H1 (cell line): ENCODE results near the gene NETO1. TPM values are rescaled to one million over a fixed set of nuclear protein-coding genes. Genes with fewer than 3 reads are reported as not detected.

Source experiments
- CTCF ChIA-PET: fragments of 300-600 bp; sonication (Branson Sonifier 250); formaldehyde crosslinking; loops from one replicate; lab custom pipeline; 2021; ENCODE audit not compliant: partially characterized antibody; lab: Charles Lee
- POLR2A ChIA-PET: fragments of 300-600 bp; sonication (Branson Sonifier 250); formaldehyde crosslinking; loops from one replicate; lab custom pipeline; 2021; ENCODE audit warnings: inconsistent platforms; ENCODE audit not compliant: partially characterized antibody; lab: Charles Lee
- DNase-seq, 2 experiments: peaks; one replicate each; pipeline versions ENCODE4 v3.0.0 to v3.0.0-alpha.2; 2010 to 2022; ENCODE audit warnings: low spot score in 2 of 2, low read depth in 1 of 2, mixed read lengths in 1 of 2
- FAIRE-seq: peaks from 2 replicates; lab custom pipeline; 2011; peaks lifted over from hg19 to GRCh38; lab: Jason Lieb, UNC
- H2AFZ ChIP-seq: 2 replicates; pipeline ENCODE4 v1.8.1; 2012; ENCODE audit warnings: low read length, inconsistent platforms
- H2AK5ac ChIP-seq: 2 replicates; pipeline ENCODE4 v1.6.1; 2013; ENCODE audit warnings: low read depth, low read length
- H2BK120ac ChIP-seq: replicated peaks from 2 replicates; pipeline ENCODE3; 2013; ENCODE audit warnings: low read depth, low read length, inconsistent platforms
- H2BK12ac ChIP-seq: 2 replicates; pipeline ENCODE4 v1.6.1; 2013; ENCODE audit warnings: low read depth, low read length
- H2BK15ac ChIP-seq: 2 replicates; pipeline ENCODE4 v1.6.1; 2013; ENCODE audit warnings: low read length
- H2BK20ac ChIP-seq: 2 replicates; pipeline ENCODE4 v1.6.1; 2013; ENCODE audit warnings: low read length
- H2BK5ac ChIP-seq: 2 replicates; pipeline ENCODE4 v1.6.1; 2013; ENCODE audit warnings: low read depth, low read length
- H3K14ac ChIP-seq: 2 replicates; pipeline ENCODE4 v1.6.1; 2013; ENCODE audit warnings: inconsistent platforms; ENCODE audit not compliant: insufficient read length
- H3K18ac ChIP-seq: 2 replicates; pipeline ENCODE4 v1.6.1; 2013; ENCODE audit warnings: low read length; ENCODE audit errors: extremely low read depth
- H3K23ac ChIP-seq: 2 replicates; pipeline ENCODE4 v1.6.1; 2013; ENCODE audit warnings: inconsistent platforms; ENCODE audit not compliant: insufficient read length
- H3K23me2 ChIP-seq: 2 replicates; pipeline ENCODE4 v1.6.1; 2013; ENCODE audit warnings: low read depth, low read length
- H3K27ac ChIP-seq: 2 replicates; pipeline ENCODE4 v1.6.1; 2011; ENCODE audit warnings: low read depth, low read length, inconsistent platforms
- H3K27me3 ChIP-seq, 4 experiments: replicated peaks in 1 of 4; 1 replicate in 1 of 4; 2 replicates in 3 of 4; pipeline versions ENCODE4 v1.6.1 to v1.8.1; 2011 to 2013; ENCODE audit warnings: low read length in 3 of 4, mild to moderate bottlenecking in 3 of 4, inconsistent platforms in 2 of 4, mixed read lengths in 2 of 4, moderate library complexity in 1 of 4; ENCODE audit not compliant: control insufficient read depth in 3 of 4, insufficient read depth in 3 of 4; ENCODE audit errors: extremely low read depth in 1 of 4
- H3K36me3 ChIP-seq, 4 experiments: 2 replicates each; pipeline versions ENCODE4 v1.6.1 to v1.8.1; 2011 to 2013; ENCODE audit warnings: mild to moderate bottlenecking in 4 of 4, low read length in 3 of 4, moderate library complexity in 2 of 4, control low read depth in 1 of 4, inconsistent platforms in 1 of 4; ENCODE audit not compliant: insufficient read depth in 4 of 4, control insufficient read depth in 2 of 4
- H3K4ac ChIP-seq: replicated peaks from 2 replicates; pipeline ENCODE3; 2013; ENCODE audit warnings: low read length, low read depth, mixed read lengths, inconsistent platforms; ENCODE audit not compliant: insufficient read length
- H3K4me1 ChIP-seq, 4 experiments: replicated peaks in 1 of 4; 1 replicate in 1 of 4; 2 replicates in 3 of 4; pipeline versions ENCODE4 v1.6.1 to v1.8.1; 2011 to 2013; ENCODE audit warnings: low read length in 3 of 4, inconsistent platforms in 2 of 4, mixed read lengths in 1 of 4; ENCODE audit not compliant: insufficient read depth in 4 of 4, control insufficient read depth in 3 of 4
- H3K4me2 ChIP-seq, 2 experiments: 2 replicates each; pipeline versions ENCODE4 v1.6.1 to v1.8.1; 2011 to 2013; ENCODE audit warnings: low read depth in 2 of 2, low read length in 2 of 2, control low read depth in 1 of 2, inconsistent platforms in 1 of 2, mild to moderate bottlenecking in 1 of 2; ENCODE audit not compliant: insufficient read depth in 1 of 2
- H3K4me3 ChIP-seq, 4 experiments: fragments of 200-600, 300-600 bp in 1 of 4; sonication (generic), shearing (Covaris generic), sonication (Bioruptor Twin) in 1 of 4; 2 replicates each; pipeline versions ENCODE4 v1.5.1 to v1.8.1; 2011 to 2016; ENCODE audit warnings: low read length in 4 of 4, low read depth in 3 of 4, control low read depth in 2 of 4, inconsistent platforms in 2 of 4, mild to moderate bottlenecking in 2 of 4, mixed read lengths in 1 of 4, moderate library complexity in 1 of 4; ENCODE audit not compliant: insufficient read depth in 2 of 4; ENCODE audit errors: extremely low read depth in 1 of 4
- H3K56ac ChIP-seq: replicated peaks from 2 replicates; pipeline ENCODE3; 2013; ENCODE audit warnings: low read depth, mild to moderate bottlenecking, mixed read lengths, low read length, inconsistent platforms; ENCODE audit not compliant: insufficient read length
- H3K79me1 ChIP-seq: 2 replicates; pipeline ENCODE4 v1.6.1; 2013; ENCODE audit warnings: low read depth, low read length, control low read depth
- H3K79me2 ChIP-seq, 2 experiments: 2 replicates each; pipeline versions ENCODE4 v1.6.1 to v1.8.1; 2012 to 2013; ENCODE audit warnings: low read length in 2 of 2, mild to moderate bottlenecking in 2 of 2, inconsistent platforms in 1 of 2; ENCODE audit not compliant: insufficient read depth in 2 of 2, control insufficient read depth in 1 of 2
- H3K9ac ChIP-seq, 4 experiments: replicated peaks in 1 of 4; 1 replicate in 1 of 4; 2 replicates in 3 of 4; pipeline versions ENCODE4 v1.6.1 to v1.8.1; 2011 to 2013; ENCODE audit warnings: low read depth in 3 of 4, low read length in 3 of 4, control low read depth in 2 of 4, mild to moderate bottlenecking in 2 of 4, moderate library complexity in 2 of 4, inconsistent platforms in 1 of 4; ENCODE audit errors: extremely low read depth in 1 of 4
- H3K9me3 ChIP-seq, 2 experiments: 2 replicates each; pipeline versions ENCODE4 v1.6.1 to v1.8.1; 2012 to 2013; ENCODE audit warnings: mild to moderate bottlenecking in 2 of 2, moderate library complexity in 2 of 2, control low read depth in 1 of 2, inconsistent platforms in 1 of 2, low read depth in 1 of 2, low read length in 1 of 2, mixed read lengths in 1 of 2; ENCODE audit not compliant: insufficient read depth in 2 of 2
- H4K20me1 ChIP-seq, 2 experiments: replicated peaks in 1 of 2; 2 replicates each; pipeline versions ENCODE3 to v1.8.1; 2011 to 2013; ENCODE audit warnings: inconsistent platforms in 2 of 2, low read length in 2 of 2, mild to moderate bottlenecking in 1 of 2; ENCODE audit not compliant: insufficient read depth in 2 of 2, control insufficient read depth in 1 of 2
- H4K5ac ChIP-seq: 2 replicates; pipeline ENCODE4 v1.6.1; 2013; ENCODE audit warnings: low read length, low read depth, mixed read lengths, inconsistent platforms; ENCODE audit not compliant: insufficient read length
- H4K8ac ChIP-seq: 2 replicates; pipeline ENCODE4 v1.8.0; 2013; ENCODE audit warnings: mild to moderate bottlenecking, moderate library complexity, low read length, inconsistent platforms; ENCODE audit not compliant: insufficient read depth; ENCODE audit errors: extremely low read depth
- H4K91ac ChIP-seq: replicated peaks from 2 replicates; pipeline ENCODE3; 2013; ENCODE audit warnings: low read length, mixed read lengths, inconsistent platforms; ENCODE audit not compliant: insufficient read length
- JUND ChIP-seq: IDR thresholded peaks from 2 replicates; pipeline ENCODE4 v1.6.1; 2011; ENCODE audit warnings: mild to moderate bottlenecking, improper control_type of control experiment, low read length
- PHF8 ChIP-seq: fragments of 200-600 bp; sonication (generic); conservative IDR thresholded peaks from 2 replicates; pipeline ENCODE4 v1.7.1; 2012; ENCODE audit warnings: low read depth, mild to moderate bottlenecking, inconsistent platforms, low read length, moderate library complexity
- POLR2A ChIP-seq, 2 experiments: IDR thresholded peaks; 1 replicate in 1 of 2; 2 replicates in 1 of 2; pipeline ENCODE4 v1.6.1; 2011; ENCODE audit warnings: low read depth in 2 of 2, low read length in 2 of 2, mild to moderate bottlenecking in 2 of 2; ENCODE audit errors: control extremely low read depth in 1 of 2
- RXRA ChIP-seq: IDR thresholded peaks from 2 replicates; pipeline ENCODE4 v1.6.1; 2011; ENCODE audit warnings: low read depth, mild to moderate bottlenecking, low read length, moderate library complexity; ENCODE audit not compliant: insufficient read depth
- SIRT6 ChIP-seq: IDR thresholded peaks from one replicate; pipeline ENCODE4 v1.7.1; 2012; ENCODE audit warnings: low read length, inconsistent platforms
- SP2 ChIP-seq: IDR thresholded peaks from 2 replicates; pipeline ENCODE4 v1.6.1; 2012; ENCODE audit warnings: mild to moderate bottlenecking, low read length, inconsistent platforms
- TBP ChIP-seq: IDR thresholded peaks from 2 replicates; pipeline ENCODE4 v1.6.1; 2011; ENCODE audit warnings: low read depth, low read length, improper control_type of control experiment
- YY1 ChIP-seq: IDR thresholded peaks from 2 replicates; pipeline ENCODE4 v1.6.1; 2011; ENCODE audit warnings: low read depth, mild to moderate bottlenecking, low read length
- WGBS, 2 experiments: shearing (Covaris generic) in 1 of 2; methylation state at CpG; one replicate each; pipeline versions ENCODE4 v1.1.6 to v1.1.7; 2013 to 2015; ENCODE audit warnings: low lambda C conversion rate in 2 of 2, mixed read lengths in 2 of 2, inconsistent platforms in 1 of 2, low coverage in 1 of 2, missing lambda C conversion rate in 1 of 2; ENCODE audit not compliant: insufficient replicate concordance in 2 of 2, insufficient coverage in 1 of 2, insufficient read length in 1 of 2; ENCODE audit errors: extremely low coverage in 1 of 2, missing lambda C conversion rate in 1 of 2; 5-methylcytosine and 5-hydroxymethylcytosine counted together
- polyA plus RNA-seq, 7 experiments: library from polyadenylated mRNA; depleted of rRNA in 3 of 7; stranded (reverse) in 5 of 7; unstranded in 2 of 7; fragments of >200 nt in 5 of 7; fragments of 200-250 nt in 2 of 7; gene quantifications; 1 replicate in 5 of 7; 2 replicates in 1 of 7; 4 replicates in 1 of 7; pipeline versions ENCODE4 v1.2.1 to v1.2.3, GENCODE V29; 2011 to 2013; ENCODE audit warnings: missing spikeins in 2 of 7, mixed read lengths in 2 of 7
- total RNA-seq: library from RNA; stranded (reverse); fragmentation: NEBNext Ultra II Directional; extraction: Animal tissue kit (Norgen Biotek cat#: 25700); gene quantifications from 2 replicates; pipeline ENCODE4 v1.2.1, GENCODE V29; 2021

NETO1 gene
- total and polyA plus RNA-seq, 2 of the 8 experiments (the other 6 are each of a cell fraction or from before 2014, with no cell fraction given): 3.0 to 19.3 TPM

DNA sequence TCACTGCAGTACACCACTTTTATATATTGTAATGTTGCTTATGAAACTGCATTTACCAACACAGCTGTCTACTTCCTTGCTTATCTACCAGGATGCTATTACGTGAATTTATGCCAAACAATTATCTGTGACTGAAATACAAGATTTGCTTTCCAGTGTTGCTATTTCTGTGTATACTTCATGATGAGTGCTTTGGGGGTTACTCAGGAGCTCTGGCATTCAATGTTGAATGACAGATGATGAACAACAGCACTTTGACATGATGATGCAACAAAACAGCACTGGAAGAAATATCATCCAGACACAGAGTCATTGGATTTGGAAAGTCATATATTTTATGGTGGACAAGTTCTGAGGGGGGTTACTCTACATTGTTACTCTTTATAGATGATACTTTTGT, 125.8 kb downstream of the NETO1 start:
- H3K56ac ChIP-seq: no peak overlapping the region
- TF ChIP-seq JUND: no peak
- no peak for TF ChIP-seq RXRA
- no peak for TF ChIP-seq POLR2A (IDR thresholded peaks at IDR 0.05; ENCODE audit: control extremely low read depth in 1 of 2, low read depth in 2 of 2, low read length in 2 of 2)
- no peak for TF ChIP-seq PHF8
- TF ChIP-seq YY1: no peak
- TF ChIP-seq SIRT6: no peak
- no peak for TF ChIP-seq TBP
- no peak for TF ChIP-seq SP2

More for the DNA sequence above, 125.8 kb downstream of the NETO1 start:
- FAIRE-seq (no peak), DNase-seq (no peak)
- H4K91ac ChIP-seq: no peak overlapping the region
- no peaks in the 10 kb centered on the region for H3K23me2 ChIP-seq
- H3K14ac ChIP-seq: no peak overlapping the region
- H3K4me1 ChIP-seq: peaks cover 0 to 2% (median 0%) of the 10 kb centered on the region in 4 experiments; a peak in 1 of 7 replicates
- H4K5ac ChIP-seq: no peak overlapping the region
- no peaks in the 10 kb centered on the region for H3K9me3 ChIP-seq
- H3K36me3 ChIP-seq: no peaks in the 10 kb centered on the region
- H3K27ac ChIP-seq: no peak overlapping the region
- no peak overlapping the region for H2BK120ac ChIP-seq
- H3K4ac ChIP-seq: no peak overlapping the region
- H2BK12ac ChIP-seq: no peak overlapping the region
- no peak overlapping the region for H3K4me3 ChIP-seq
- H3K4me2 ChIP-seq: no peak overlapping the region
- POLR2A ChIA-PET: no interaction called here
- H3K9ac ChIP-seq: no peak overlapping the region
- 100% methylated on average over 1 of the region's 1 CpG; no CpG with 5 or more reads in 1 of the 2 experiments for WGBS, 2 experiments
- no peak overlapping the region for H2AFZ ChIP-seq
- no peak overlapping the region for H2BK15ac ChIP-seq
- H2AK5ac ChIP-seq: no peak overlapping the region
- no peaks in the 10 kb centered on the region for H3K79me2 ChIP-seq
- CTCF ChIA-PET: interaction anchor here (0.7 kb wide), 1 partner anchor 185 kb away, joined by 3 read pairs; no protein-coding TSS in a partner anchor
- H2BK20ac ChIP-seq: no peak overlapping the region
- H3K27me3 ChIP-seq: no peaks in the 10 kb centered on the region
- H3K18ac ChIP-seq: no peak overlapping the region
- H4K20me1 ChIP-seq: no peaks in the 10 kb centered on the region
- H3K23ac ChIP-seq: no peak overlapping the region
- no peaks in the 10 kb centered on the region for H3K79me1 ChIP-seq
- H2BK5ac ChIP-seq: no peak overlapping the region
- H4K8ac ChIP-seq: no peak overlapping the region
